ENCODE data around the gene ATP13A1.
A peak's percentile ranks its signal among the peaks of the same experiment; 100 is the strongest.
"Not testable (repeated sequence)": the region's sequence is repeated elsewhere in the genome, so short reads cannot be mapped to it uniquely, and the experiment has no call there.

ATP13A1 gene

DNA sequence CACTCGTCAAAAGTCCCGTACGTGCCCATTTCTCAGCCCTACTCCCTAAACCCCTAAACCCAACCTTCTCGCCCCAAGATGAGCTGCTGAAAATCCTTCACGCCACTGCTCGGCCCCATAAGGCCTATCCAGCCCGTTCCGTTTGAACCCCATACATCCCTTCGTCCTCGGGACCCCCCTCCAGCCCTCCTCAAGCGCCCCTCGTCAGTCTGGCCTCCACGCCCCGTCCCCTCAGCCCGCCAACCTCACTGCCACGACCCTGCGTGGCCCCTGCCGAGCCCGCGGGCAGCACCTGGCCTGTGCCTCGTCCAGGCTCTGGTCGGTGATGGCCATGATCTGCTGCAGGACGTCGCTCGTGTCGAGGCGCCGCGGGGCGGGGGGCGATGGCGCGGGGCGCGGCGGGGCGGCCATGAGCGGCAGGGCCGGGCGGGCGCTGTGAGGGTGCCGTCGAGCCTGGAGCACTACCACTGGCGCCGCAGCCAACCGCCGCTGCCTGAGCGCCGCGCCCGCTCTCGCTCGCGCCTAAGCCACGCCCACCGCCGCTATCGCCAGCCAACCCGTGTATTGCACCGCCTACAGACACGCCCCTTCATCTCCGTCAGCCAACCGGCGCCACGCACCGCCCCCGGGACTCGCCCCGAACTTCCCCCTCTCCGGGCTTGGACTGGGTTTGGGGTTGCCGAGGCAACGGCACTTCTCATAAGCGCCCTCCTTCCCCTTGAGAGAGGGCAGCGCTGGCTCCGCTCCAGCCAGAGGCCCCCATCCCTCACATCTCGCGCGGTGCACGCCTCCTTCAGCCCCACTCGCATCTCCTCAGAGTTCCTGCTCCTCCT lies 45.0 kb downstream of the ATP13A1 start, which contains the start of gene PBX4:
Gene PBX4, minus strand, starts transcription at position 469 of the 833 bp plus-strand sequence. Its CDS starts 58 bp downstream, at position 411.
- peak; percentile 94 for DNase-seq

DNA sequence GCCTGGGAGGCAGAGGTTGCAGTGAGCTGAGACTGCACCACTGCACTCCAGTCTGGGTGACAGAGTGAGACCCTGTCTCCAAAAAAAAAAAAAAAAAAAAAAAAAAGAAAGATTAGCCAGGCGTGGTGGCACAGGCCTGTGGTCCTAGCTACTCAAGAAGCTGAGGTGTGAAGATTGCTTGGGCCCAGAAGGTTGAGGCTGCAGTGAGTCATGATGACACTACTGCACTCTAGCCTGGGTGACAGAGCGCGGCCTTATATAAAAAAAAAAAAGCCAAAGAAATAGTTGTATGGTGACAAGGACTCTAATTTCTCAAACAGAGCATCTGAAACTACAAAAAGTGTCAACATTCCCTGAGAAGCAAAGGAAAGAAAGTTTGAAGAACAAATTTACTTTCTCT lies 48.4 kb downstream of the ATP13A1 start:
- DNase-seq = no peak

DNA sequence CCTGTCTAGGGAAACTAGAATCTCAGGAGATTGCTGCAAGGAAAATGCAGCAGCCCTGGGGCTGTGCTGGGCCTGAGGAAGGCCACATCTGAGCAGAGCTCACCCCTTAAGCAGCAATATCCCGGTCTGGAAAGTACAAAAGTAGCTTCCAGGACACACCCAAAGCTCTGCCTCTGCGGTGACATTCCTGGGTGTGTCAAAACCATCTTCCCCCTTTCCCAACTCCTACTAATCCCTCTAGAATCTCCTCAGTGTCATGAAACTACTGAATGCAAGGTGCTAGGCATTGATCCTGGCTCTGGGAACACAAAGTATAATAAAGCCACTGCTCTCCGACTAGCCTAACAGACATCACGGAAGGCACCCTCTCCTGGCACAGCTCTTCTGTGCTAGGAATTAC lies 50.0 kb downstream of the ATP13A1 start:
- DNase-seq = no peak

DNA sequence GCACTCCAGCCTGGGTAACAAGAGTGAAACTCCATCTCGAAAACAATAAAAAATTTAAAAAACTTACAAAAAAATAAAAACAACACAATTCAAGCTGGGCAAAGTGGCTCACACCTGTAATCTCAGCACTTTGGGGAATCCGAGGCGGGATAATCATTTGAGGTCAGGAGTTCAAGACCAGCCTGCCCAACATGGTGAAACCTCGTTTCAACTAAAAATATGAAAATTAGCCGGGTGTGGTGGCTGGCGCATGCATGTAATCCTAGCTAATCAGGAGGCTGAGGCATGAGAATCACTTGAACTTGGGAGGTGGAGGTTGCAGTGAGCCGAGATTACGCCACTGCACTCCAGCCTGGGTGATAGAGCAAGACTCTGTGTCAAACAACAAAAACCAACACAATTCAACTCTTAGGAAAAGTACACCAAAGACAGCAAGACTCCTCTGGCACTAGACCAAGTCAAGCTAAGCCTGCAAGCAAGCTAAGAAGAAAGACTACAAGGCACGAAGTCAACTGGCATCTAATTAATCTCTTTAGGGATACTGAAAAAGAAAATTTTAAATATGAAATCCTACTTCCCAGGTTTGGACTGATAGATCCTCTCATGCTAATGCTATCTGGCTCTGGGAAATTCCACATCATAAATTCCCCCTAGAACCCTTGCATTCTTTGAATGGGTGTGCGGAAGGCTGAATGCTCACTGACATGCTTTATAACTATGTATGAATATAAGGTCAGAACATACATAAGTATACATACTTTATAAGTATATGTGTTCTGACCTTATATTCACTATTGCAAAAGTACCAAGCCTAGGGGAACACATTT lies 52.9 kb downstream of the ATP13A1 start:
- DNase-seq = no peak

DNA sequence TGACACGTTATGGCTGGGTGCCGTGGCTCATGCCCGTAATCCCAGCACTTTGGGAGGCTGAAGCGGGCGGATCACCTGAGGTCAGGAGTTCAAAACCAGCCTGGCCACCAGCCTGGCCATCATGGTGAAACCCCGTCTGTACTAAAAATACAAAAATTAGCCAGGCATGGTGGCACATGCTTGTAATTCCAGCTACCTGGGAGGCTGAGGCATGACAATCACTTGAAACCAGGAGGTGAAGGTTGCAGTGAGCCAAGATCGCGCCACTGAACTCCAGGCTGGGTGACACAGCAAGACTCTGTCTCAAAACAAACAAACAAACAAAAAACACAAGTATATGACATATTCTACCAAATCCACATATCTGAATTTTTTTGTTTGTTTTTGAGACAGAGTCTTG lies 56.8 kb downstream of the ATP13A1 start:
- not testable (repeated sequence) for DNase-seq

DNA sequence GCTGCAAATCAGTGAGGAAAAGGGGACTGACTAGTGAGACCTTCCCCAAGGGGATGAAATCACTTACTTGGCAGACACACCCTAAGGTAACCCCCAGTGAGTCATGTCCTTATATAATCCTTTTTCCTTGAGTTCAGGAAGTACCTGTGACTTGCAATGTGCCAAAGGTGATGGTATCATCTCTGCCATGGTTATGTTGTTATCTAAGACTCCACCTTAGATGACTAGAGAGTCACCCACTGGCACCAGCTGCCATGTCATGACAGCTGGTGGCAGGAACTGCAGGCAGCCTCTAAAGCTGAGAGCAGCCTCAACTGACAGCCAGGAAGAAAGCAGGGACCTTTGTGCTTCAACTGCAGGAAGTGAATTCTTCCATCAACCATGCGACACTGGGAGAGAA lies 57.5 kb downstream of the ATP13A1 start:
- DNase-seq = no peak

DNA sequence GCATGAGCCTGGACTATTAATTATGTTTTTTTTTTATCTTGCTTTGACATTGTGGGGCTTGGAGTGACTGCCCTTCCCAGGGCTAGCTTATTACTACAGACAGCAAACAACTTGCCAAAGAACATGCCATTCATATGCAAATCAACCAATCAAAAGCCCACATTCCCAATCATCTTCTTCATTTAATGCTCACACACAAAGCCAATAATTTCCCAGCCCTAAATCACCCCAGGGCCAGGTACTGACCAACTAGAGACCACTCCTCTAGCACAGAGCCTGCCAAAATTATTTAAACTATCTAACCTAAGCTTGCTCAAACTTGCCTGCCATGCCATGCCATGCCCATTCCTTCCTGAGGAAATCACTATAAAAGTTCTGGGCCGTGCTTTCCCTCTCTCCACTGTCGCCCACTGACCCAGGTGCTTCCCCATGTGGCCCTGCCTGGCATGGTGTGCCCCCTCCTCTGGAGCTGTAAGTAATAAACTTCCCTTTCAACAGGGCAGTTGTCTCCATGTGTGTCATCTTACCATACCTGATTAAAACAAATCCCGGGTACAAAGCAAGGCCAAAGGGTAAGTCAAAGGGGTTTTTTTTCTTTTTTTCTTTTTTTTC lies 60.7 kb downstream of the ATP13A1 start:
- no peak for DNase-seq

DNA sequence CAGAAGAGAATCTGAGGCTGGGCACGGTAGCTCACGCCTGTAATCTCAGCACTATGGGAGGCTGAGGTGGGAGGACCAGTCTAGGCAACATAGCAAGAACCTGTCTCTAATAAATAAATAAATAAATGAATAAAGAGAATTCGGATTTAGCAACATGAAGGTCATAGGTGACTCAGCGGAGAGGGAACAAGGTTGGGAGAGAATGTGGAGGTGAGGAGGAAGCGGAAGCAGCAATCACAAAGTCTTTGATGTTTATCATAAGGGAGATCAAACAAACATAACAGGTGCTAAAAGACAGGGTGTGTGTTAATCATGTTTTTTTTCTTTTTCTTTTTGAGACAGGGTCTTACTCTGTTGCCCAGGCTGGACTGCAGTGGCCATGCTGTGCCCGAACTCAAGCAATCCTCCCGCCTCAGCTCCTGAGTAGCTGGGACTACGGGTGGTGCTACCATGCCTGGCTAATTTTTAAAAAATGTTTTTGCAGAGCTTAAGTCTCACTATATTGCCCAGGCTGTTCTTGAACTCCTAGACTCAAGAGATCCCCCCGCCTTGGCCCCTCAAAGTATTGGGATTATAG lies 61.3 kb downstream of the ATP13A1 start:
- DNase-seq = no peak

DNA sequence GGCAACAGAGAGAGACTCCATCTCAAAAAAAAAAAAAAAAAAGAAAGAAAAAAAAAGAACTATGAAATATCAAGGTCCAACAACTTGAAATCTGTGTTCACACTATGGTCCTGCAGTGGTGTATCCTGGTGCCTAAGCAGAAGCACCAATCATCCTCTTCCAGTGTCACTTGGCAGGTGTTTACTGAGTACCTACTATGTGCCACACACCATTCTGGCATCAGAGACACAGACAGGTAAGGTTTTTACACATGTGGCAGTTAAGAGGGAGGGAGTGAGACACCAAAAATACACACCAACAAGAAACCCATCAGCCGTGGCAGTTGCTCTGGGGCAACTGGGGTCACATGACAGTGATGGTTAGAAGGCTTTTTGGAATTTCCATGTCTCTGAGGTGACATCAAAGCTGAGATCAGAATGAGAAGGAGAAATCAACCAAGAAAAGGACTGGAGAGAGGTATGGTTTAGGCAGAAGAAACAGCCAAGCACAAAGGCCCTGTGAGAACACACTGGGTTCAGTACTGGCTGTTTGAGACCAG lies 62.6 kb downstream of the ATP13A1 start:
- no peak for DNase-seq

DNA sequence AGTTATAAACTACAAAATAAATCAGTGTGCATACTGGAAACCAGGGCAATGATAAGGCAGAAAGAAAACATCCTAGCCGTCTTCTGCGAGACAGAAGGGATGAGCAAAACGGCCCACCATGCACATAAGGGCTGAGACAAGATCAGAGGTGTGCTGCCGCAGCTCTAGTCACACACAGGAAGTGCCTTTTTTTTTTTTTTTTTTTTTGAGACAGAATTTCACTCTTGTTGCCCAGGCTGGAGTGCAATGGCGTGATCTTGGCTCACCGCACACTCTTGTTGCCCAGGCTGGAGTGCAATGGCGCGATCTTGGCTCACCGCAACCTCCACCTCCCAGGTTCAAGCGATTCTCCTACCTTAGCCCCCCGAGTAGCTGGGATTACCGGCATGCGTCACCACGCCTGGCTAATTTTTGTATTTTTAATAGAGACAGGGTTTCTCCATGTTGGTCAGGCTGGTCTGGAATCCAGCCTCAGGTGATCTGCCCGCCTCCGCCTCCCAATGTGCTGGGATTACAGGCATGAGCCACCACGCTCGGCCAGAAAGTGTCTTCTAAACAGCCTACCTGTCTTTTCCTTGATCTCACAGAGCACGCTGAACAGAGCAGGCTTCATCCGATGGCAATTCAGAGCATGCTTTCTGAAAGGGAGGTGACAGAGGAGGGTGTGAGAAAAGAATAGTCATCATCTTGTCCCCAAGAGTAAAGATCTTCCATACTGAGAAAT lies 64.6 kb downstream of the ATP13A1 start:
- not testable (repeated sequence) for DNase-seq

DNA sequence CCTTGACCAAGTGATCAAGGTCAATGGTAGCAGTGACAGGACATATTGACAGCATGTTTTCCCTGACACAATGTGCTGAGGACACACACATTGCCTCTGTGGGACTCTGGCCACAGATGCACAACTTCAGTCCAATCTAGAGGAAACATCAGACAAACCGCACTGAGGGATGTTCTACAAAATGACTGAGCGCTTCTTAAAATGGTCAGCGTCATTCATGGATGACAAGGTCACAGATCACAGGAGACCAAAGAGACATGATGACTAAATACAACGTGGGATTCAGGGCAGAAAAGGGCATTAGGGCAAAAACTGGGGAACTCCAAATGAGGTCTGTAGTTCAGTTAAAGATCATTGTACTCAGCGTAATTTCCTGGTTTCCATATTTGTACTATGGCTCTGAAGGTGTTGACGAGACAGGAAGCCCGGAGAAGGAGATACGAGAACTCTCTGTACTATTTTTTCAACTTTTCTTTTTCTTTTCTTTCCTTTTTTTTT lies 65.6 kb downstream of the ATP13A1 start:
- DNase-seq = no peak

Measured in NCI-H2029 (cell line).